NCI-H69 (cell line): Measurements from ENCODE around the gene DLGAP1.
"Not testable (repeated sequence)": the region's sequence is repeated elsewhere in the genome, so short reads cannot be mapped to it uniquely, and the experiment has no call there.

Experiments used
- DNase-seq: peaks from one replicate; lab custom pipeline; 2025; lab: John Stamatoyannopoulos, UW

DLGAP1 gene

GRCh38 chr18:3498698-3499471 lies 956.2 kb downstream of the DLGAP1 start:
- peak; percentile 84 for DNase-seq

DNA sequence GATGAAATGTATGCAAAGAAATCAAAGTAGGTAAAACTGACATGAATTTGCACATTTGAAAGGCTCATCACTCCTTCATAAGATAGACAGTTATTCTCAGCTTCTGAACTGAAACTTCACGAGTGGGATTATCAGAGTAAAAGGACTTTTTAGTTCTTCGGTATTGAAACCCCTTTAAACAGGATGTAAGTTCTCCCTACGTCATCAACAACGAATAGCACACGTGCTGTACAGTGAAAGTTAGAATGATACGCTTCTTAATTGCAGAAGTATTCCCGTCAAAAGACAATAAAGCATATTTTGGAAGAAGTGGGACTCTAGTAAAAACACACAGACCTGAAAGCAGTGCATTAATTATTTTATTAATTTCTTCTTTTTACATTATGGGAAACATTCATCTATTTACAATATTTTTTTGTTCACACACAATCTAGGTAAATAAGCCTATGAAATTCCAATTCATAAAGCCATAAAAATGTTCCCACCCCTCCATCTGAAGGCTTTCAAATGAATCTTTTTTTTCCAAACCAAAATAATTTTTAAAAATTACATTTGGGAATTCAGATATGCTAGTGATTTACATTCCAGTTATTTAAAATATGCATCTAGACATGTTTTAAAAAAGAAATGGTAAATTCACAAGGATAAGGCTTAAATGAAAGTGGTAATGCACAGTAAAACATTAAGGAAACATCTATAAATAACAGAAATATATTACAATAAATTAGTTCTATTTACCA lies 959.2 kb downstream of the DLGAP1 start:
- DNase-seq, result no peak

DNA sequence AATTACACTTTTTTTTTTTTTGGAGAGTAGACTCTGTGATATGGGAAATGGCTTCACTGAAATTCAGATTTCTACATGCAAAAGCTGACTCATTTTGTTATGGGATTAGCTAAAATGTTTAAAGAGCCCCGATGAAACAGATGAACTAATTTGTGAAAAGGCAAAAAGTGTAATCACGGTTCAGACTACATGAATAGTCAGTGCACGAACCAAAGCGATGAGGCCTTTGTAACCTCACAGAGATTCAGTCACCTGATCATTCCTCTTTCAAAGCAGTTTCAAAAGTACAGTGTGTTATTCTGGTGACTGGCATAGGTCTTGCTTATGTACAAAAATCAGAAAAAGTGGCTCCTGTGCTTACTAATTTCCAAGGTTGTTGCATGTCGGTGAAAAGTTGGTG lies 960.5 kb downstream of the DLGAP1 start:
- no peak for DNase-seq

GRCh38 chr18:3494245-3494526 lies 960.9 kb downstream of the DLGAP1 start:
- no peak for DNase-seq

DNA sequence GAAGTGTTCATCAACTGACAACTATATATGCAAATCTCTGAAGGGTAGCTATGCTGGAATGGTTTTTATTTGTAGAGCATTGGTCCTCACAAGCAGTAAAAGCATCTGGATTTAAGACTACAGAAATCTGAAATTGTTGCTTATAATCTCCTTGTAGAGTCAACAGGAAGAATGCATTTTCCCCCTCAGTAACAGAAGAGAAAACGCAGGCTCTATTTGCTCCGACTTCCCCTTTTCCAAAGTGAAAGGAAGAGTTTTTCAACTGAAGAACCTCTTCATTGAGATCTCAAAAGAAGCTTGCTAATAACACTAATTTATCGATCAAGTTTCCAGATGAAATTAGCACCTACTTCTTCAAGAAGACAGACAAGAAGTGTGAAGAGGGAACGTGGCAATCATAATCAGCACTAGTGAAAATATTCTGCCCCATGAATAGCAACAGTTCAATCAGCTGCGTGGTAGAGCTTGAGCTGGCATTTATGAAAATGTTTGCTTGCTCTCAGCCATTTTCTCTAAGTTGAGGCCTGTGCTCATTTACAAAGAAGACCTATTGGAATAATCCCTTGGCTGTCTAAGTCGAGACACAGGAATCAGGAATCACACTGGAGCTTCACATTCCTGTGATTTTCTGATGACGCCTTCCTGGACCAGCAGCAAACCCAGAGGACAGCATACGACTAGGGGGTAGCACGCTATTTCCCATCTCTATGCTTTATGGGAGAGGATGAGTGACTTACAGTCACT lies 961.4 kb downstream of the DLGAP1 start:
- DNase-seq, result no peak

GRCh38 chr18:3492721-3493120 lies 962.4 kb downstream of the DLGAP1 start:
- no peak for DNase-seq

DNA sequence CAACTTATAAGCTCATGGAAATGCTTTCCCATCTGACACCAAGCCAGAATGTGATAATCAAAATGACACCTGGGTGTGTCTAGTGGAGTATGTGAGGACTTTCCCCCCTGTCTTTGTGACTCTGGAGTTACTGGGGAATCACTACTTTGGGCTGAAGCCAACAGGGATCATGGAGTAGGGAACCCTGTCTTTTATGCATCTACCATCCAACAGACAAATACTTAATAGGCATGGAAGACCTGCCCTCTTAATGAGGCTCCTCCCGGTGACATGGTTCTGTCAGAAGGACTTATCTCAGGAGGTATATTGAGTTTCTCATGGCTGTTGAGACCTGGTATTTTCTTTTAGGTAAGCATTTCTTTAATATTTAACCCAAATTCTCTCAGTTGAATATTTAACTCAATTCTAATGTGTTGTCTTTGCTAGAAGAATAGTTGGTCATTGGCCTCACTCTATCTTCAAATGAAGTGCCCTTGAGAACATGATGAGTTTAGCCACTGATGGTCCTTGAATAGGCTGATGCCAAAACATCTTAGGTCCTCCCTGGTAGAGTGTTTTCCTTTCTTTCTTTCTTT lies 963.0 kb downstream of the DLGAP1 start:
- no peak for DNase-seq

DNA sequence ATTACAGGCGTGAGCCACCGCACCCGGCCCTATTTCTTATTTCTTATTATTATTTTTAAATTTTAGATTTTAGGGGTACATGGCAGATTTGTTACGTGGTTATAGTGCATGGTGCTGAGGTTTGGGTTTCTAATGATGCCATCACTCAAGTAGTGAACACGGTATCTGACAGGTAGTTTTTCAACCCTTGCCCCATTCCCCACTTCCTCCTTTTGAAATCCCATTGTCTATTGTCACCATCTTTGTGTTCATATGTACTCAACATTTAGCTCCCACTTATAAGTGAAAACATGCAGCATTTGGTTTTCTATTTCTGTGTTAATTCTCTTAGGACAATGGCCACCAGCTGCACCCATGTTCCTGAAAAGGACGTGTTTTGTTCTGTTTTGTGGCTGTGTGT lies 965.6 kb downstream of the DLGAP1 start:
- no peak for DNase-seq

DNA sequence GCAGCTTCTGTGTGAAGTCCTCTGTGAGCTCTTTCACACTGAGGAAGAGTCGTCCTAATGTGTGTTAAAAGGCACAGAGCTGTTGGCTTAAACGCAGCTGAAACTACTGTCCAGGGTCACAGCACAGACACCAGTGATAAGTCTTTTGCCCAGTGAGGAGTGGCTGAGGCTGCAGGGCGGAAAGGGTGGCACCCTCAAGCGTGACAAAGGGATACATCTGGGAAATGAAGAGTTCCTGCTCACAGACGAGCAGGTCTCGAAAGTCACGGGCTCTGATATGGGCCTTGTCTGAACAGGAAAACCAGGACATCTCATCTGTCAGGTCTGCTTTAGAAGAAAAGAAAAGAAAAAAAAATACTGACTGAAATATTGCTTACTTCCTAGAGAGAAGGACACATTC lies 968.6 kb downstream of the DLGAP1 start:
- DNase-seq, result no peak

DNA sequence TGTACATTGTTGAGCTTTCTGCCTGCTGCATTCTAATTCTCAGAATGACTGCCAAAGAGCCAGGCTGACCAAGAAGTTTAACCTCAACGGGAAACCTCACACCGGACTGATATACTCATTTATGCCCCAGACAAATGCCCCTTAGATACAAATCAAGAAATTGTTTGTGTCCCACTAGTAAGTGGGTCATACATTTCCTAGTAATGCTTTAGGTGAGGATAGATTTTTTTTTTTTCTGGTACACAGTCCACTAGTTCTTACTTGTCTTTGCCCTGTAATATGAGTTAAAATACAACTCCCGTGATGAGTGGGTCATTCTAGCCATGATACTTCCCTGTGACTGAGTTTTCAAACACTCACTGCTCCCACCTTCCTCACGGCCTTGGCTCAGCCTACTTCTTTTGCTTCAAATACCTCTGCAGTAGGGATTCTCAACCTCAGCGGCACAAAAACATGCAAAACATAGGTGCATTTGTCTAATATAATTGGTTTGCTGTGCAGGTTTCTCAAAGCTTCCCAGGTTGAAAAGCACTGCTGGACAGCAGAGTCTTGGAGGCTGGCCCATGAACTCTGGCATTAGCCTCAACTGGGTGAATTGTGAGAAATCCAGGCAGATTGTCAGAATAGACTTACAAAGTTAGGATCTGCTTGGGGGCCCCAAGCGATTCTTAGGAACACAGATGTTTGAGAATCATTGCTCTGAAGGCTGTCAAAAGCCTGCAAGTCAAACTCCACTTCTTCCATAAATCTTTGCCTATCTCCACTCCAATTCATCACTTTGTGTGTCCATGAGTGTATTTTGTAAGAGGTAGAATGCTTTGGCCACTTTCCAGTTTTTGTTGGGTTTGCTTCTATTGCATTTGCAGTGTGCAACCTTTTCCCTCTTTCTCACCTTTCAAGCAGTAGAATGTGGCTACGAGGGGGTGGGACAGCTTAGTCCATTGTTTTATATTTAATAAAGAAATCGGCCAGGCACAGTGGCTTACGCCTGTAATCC lies 969.7 kb downstream of the DLGAP1 start:
- no peak for DNase-seq

GRCh38 chr18:3482258-3482657 lies 972.8 kb downstream of the DLGAP1 start:
- no peak for DNase-seq

DNA sequence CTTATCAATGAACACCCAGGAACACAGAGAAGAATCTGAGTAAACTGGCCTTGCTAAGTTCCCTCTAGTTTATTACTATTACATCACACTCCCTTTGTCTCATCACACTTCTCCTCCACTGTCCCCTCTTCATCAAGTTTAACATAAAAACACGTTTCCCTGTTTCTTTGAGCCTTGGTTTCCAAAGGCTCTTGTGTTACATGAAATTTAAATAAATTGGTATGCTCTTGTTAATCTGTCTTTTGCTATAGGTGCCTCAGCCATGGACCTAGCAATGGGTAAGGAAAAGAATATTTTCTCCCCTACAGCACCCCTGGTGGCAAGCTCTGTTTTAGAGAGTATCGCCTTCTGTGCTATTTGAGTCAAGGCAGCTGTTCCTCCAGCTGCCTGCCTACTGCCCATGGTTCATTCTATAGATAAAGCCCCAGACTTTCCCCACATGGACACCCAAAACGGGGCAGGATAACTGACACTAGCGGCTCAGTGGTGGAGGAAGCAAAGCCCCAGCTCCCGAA lies 973.4 kb downstream of the DLGAP1 start:
- DNase-seq, result peak; percentile 68

DNA sequence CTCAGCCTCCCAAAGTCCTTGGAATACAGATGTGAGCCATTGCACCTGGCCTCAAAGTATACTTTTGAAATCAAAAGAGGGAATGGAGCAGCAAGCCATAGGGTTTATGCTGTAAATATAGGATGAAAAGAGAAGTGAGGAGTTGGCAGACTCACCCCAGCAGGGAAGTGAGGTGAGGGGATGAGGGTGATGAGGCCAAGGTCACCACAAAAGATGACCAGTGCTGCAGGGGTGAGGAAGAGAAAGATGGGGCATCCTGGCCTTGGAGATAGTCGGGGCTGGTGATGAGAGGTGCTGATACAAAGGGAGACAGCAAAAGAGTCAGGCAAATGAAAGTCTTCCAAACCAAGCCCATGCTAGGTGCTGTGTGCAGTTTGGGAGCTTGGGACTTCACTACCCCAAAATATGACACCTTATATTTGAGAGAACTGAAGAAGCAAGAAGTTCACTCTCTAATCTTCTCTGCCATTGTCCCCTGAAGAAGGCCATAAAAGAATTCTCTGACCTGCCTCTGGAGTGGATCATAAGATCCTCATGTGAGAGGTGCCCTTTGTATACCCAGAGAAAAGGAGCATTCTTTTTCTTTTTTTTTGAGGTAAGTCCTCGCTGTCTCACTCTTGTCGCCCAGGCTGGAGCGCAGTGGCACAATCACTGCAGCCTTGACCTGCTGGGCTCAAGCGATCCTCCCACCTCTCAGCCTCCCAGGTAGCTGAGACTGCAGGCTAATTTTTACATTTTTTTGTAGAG lies 974.1 kb downstream of the DLGAP1 start:
- DNase-seq, result no peak

DNA sequence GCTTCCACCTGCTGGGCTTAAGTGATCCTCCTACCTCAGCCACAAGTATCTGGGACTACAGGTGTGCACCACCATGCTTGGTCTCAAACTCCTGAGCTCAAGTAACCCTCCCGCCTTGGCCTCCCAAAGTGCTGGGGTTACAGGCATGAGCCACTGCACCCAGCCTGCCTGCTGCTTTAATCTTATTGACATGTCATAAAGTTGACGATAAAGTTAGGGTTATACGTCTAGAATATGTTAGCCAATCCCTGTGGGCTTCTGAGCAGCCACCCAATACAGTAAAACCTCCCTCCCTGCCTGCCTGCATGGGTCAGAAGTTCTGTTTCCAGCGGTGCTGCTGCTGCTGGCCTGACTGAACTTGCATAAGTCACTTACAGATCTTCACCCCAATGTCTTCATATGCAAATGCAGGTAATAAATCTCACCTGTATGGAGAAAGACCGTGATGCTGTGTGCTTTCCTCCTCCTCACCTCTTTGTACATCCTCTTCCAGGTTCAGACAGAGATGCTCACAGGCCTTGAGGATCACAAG lies 975.1 kb downstream of the DLGAP1 start:
- no peak for DNase-seq

- DNase-seq, result no peak
Measured at GRCh38 chr18:3478262-3478978, 976.7 kb downstream of the DLGAP1 start.

GRCh38 chr18:3472681-3473544 lies 982.2 kb downstream of the DLGAP1 start:
- no peak for DNase-seq

DNA sequence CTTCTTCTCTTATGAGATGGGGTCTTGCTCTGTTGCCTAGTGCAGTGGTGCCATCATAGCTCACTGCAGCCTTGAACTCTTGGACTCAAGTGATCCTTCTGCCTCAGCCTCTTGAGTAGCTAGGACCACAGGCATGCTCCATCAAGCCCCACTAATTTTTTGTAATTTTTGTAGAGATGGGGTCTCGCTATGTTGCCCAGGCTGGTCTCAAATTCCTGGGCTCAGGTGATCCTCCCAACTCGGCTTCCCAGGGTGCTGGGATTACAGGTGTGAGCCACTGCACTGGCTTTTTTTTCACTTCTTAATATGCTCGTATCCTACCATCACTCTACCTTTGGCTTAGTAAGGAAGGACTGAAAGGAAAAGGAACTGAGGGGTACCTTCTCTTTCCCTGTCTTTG lies 983.0 kb downstream of the DLGAP1 start:
- not testable (repeated sequence) for DNase-seq

DNA sequence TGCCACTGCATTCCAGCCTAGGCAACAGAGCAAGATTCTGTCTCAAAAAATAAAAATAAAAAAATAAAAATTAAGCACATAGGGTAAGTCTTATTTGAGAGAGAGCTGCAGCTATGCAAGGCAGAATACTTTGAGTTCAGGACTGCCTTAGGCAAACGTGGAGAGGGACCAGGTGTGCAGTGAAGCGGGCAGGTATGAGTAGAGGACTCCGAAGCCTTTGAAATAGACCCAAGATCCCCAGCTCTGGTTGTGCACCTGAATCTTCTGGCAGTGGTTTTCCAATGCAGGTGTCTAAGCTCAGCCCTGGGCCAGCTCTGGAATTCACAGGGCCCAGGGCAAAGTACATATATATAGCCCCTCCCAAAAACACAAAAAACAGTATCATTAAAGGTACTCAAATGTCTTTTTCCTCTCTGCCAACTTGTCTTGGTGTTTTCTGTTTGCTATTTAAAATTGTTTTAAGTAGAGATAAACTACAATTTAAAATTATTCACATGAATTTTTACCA lies 983.9 kb downstream of the DLGAP1 start:
- DNase-seq, result no peak
